Heart left ventricle (tissue), 16 donors: Measurements from ENCODE around the gene LSR. TPM values are rescaled to one million over a fixed set of nuclear protein-coding genes. Genes with fewer than 3 reads are reported as not detected.

Source experiments
- ATAC-seq, 4 donors: fragments of 200-7000 bp; cut with Tn5 transposase; one replicate each; pipeline ENCODE4 v1.9.1; 2020 to 2022; ENCODE audit warnings: moderate library complexity in 4 of 4, mild to moderate bottlenecking in 3 of 4, moderate number of reproducible peaks in 1 of 4
- DNase-seq, 5 donors: peaks; one replicate each; pipeline ENCODE4 v3.0.0-alpha.2; 2020
- H3K27ac ChIP-seq, 12 donors: fragments of 200-600 bp; sonication (generic) in 4 of 12; one replicate each; pipeline versions ENCODE4 v1.5.0 to v1.8.0; 2016 to 2022; ENCODE audit warnings: mild to moderate bottlenecking in 2 of 12
- H3K27me3 ChIP-seq, 9 donors: fragments of 200-600 bp; sonication (generic) in 2 of 9; one replicate each; pipeline versions ENCODE4 v1.5.1 to v1.8.0; 2016 to 2022; ENCODE audit warnings: mild to moderate bottlenecking in 3 of 9
- H3K36me3 ChIP-seq, 9 donors: fragments of 200-600 bp; sonication (generic) in 2 of 9; one replicate each; pipeline versions ENCODE4 v1.5.0 to v1.8.0; 2018 to 2022; ENCODE audit warnings: mild to moderate bottlenecking in 2 of 9
- H3K4me1 ChIP-seq, 12 donors: fragments of 200-600 bp; sonication (generic) in 4 of 12; one replicate each; pipeline versions ENCODE4 v1.5.0 to v1.8.0; 2016 to 2022; ENCODE audit warnings: mild to moderate bottlenecking in 3 of 12
- H3K4me3 ChIP-seq, 12 donors: fragments of 200-600 bp; sonication (generic) in 4 of 12; one replicate each; pipeline versions ENCODE4 v1.5.0 to v1.8.0; 2017 to 2022; ENCODE audit warnings: mild to moderate bottlenecking in 9 of 12, moderate library complexity in 4 of 12
- H3K9me3 ChIP-seq, 12 donors: fragments of 200-600 bp; sonication (generic) in 4 of 12; one replicate each; pipeline versions ENCODE4 v1.5.0 to v1.8.0; 2016 to 2022; ENCODE audit warnings: mild to moderate bottlenecking in 1 of 12
- POLR2A ChIP-seq, 2 donors: fragments of 450-650 bp; IDR thresholded peaks; one replicate each; pipeline ENCODE4 v1.6.1; 2017; ENCODE audit warnings: antibody characterized with exemption in 2 of 2, mild to moderate bottlenecking in 2 of 2, moderate library complexity in 2 of 2
- WGBS, 4 donors: extraction: QIAGEN DNeasy Blood & Tissue Kit in 2 of 4; methylation state at CpG; one replicate each; pipeline versions ENCODE4 v1.1.5 to v1.1.7; 2013 to 2018; 5-methylcytosine and 5-hydroxymethylcytosine counted together
- intact Hi-C, 10 donors: fragments of 100-400 bp; cut with DNase I; formaldehyde crosslinking; loops; one replicate each; pipeline versions ENCODE4 v1.11.1 to v1.14.2; 2022
- polyA plus RNA-seq, 2 donors: library from polyadenylated mRNA; stranded (reverse); fragments of 200-250 nt; gene quantifications; one replicate each; pipeline ENCODE4 v1.2.3, GENCODE V29; 2013
- total RNA-seq, 9 donors: library from RNA; depleted of rRNA in 2 of 9; stranded (reverse); fragments of >200 nt in 2 of 9; fragmentation: NEBNext Ultra II Directional in 3 of 9; extraction: Animal tissue kit (Norgen Biotek cat#: 25700) in 3 of 9; gene quantifications; one replicate each; pipeline versions ENCODE4 v1.1.0 to v1.2.4, GENCODE V29; 2016 to 2023
- TF ChIP-seq, protein P1 (sequence below), 12 donors: fragments of 200-600 bp; sonication (generic) in 4 of 12; IDR thresholded peaks; one replicate each; pipeline versions ENCODE4 v1.5.0 to v1.8.0; 2018 to 2022; ENCODE audit warnings: antibody characterized with exemption in 12 of 12, mild to moderate bottlenecking in 5 of 12
- donor health status: ischemic (EF 13 %, LVEDD 7.1; RV severe dilation, severe dysfunction).
- donor health status: healthy with polysubstance abuse.
- donor health status: DM: no; HTN: yes; CAD: no.
- donor health status: DM: no; HTN: no; CAD: no.
- donor health status: ischemic (EF 25% LVEDD 6.9; RV normal size, moderate dysfunction).
- donor health status: ischemic (EF 25% LVEDD 5.7; RV mildly dilated, moderate dysfunction).
- donor health status: healthy.
- donor health status: DM: yes; HTN: yes; CAD: no.
- donor health status: ischemic (EF 35%, LVEDD 5.7; RV mildly dilated, moderate dysfunction).
- donor health status: nonischemic (EF 11% LVEDD 7.7; RV severe dilation, severe dysfunction).
- donor health status: DM: yes; HTN: yes; CAD: no.
- donor health status: PGD.
- donor health status: ischemic (EF 29% LVEDD 5.4; RV normal size, mild dysfunction).
- donor health status: nonischemic (EF 23%, LVEDD 6.1; RV moderate dilation, normal function).

LSR gene
- total and polyA plus RNA-seq, 11 donors = 2.8 to 10.5 (median 5.3) TPM

DNA sequence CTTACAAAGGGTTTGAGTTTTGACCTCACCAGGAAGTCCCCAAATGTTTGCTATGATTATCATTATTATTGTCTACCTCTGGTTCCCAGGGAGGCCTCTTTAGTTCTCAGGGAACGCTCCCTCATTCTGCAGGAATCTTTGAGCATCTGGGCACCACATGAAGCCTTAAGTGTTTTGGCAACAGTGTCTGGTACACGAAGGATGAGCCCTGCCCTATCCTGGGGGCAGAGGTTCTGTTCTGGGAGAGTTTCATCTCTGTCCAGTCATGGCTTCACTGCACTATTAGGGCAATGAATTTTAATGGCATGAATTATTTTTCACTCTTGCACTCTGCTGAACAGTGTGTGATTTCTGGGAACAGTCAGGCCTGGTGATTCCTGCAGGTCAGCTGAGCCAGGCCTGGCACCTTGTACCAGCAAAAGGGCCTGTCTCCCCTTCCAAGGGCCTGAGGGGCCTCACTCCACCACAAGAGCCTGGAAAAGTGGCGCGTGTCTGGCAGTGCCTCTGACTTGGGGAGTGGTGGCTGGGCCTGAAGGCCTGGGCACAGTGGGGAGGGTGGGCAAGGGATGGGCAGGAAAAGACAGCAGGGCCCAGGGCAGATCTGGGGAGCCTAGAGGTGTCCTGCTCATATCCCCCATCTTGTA is 24.8 kb upstream of the LSR start:
- no peaks in the 10 kb centered on the region for H3K36me3 ChIP-seq
- DNase-seq (no peak), ATAC-seq (peak in 3 of 4 donors; percentile 28 to 60 (median 34))
- WGBS, 4 donors = 47 to 64% (median 57%) methylated on average over 2 to 4 of the region's 4 CpGs
- TF ChIP-seq, protein P1, sequence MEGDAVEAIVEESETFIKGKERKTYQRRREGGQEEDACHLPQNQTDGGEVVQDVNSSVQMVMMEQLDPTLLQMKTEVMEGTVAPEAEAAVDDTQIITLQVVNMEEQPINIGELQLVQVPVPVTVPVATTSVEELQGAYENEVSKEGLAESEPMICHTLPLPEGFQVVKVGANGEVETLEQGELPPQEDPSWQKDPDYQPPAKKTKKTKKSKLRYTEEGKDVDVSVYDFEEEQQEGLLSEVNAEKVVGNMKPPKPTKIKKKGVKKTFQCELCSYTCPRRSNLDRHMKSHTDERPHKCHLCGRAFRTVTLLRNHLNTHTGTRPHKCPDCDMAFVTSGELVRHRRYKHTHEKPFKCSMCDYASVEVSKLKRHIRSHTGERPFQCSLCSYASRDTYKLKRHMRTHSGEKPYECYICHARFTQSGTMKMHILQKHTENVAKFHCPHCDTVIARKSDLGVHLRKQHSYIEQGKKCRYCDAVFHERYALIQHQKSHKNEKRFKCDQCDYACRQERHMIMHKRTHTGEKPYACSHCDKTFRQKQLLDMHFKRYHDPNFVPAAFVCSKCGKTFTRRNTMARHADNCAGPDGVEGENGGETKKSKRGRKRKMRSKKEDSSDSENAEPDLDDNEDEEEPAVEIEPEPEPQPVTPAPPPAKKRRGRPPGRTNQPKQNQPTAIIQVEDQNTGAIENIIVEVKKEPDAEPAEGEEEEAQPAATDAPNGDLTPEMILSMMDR (IDR thresholded peaks at IDR 0.05) = no peak
- TF ChIP-seq POLR2A (IDR thresholded peaks at IDR 0.05) = no peak
- no peak overlapping the region for H3K27ac ChIP-seq
- H3K9me3 ChIP-seq = peaks cover 0 to 3% (median 0%) of the 10 kb centered on the region in 12 donors
- peaks cover 0 to 8% (median 0%) of the 10 kb centered on the region in 12 donors for H3K4me1 ChIP-seq
- H3K4me3 ChIP-seq = no peak overlapping the region
- H3K27me3 ChIP-seq = no peaks in the 10 kb centered on the region
- intact Hi-C loops = no loop called here

DNA sequence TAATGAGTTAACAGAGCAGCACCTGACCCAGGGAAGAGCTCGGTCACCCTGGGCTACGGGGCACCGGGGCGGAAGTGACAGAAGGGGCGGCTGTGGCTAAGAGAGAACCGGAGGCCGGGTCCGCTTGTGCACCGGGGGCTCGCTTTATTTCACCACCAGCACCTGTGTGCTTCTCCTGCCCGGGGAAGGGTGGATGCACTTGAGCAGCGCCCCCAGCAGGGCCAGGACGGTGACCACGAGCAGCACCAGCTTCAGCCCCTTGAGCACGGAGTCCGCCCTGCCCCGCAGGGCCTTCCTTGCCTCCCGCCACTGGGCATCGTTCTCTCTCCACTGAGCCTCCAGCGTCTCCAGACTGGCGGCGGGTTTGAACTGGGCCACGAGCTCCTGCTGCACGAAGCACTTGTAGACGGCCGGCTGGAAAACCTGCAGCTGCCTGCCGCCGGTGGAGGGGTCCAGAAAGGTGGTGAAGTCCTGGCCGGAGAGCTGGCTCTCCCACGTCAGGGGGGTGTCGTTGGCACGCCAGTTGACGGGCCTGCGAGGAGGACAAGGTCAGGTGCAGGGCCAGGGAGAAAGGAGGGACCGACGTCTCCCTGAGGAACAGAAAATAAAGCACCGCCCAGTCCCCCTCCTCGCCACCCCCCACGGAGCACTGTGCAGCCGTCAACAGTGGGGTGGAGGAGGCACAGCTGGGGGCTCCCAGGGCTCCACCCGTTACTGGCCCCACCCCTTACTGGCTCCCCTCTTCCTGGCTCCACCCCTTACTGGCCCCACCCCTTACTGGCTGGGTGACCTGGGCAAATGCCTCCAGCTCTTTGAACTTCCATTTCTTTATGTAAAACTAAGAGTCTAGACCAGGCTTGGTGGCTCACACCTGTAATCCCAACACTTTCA is 23.9 kb upstream of the LSR start:
- TF ChIP-seq POLR2A (IDR thresholded peaks at IDR 0.05) = no peak
- TF ChIP-seq, protein P1 (IDR thresholded peaks at IDR 0.05) = no peak
- DNase-seq (no peak), ATAC-seq (no peak)
- H3K4me1 ChIP-seq = peaks cover 0 to 8% (median 0%) of the 10 kb centered on the region in 12 donors
- H3K27me3 ChIP-seq = no peaks in the 10 kb centered on the region
- H3K27ac ChIP-seq = no peak overlapping the region
- intact Hi-C loops = no loop called here
- no peaks in the 10 kb centered on the region for H3K36me3 ChIP-seq
- peaks cover 0 to 3% (median 0%) of the 10 kb centered on the region in 12 donors for H3K9me3 ChIP-seq
- H3K4me3 ChIP-seq = no peak overlapping the region
- 59 to 75% (median 64%) methylated on average over 15 to 41 of the region's 41 CpGs for WGBS, 4 donors

DNA sequence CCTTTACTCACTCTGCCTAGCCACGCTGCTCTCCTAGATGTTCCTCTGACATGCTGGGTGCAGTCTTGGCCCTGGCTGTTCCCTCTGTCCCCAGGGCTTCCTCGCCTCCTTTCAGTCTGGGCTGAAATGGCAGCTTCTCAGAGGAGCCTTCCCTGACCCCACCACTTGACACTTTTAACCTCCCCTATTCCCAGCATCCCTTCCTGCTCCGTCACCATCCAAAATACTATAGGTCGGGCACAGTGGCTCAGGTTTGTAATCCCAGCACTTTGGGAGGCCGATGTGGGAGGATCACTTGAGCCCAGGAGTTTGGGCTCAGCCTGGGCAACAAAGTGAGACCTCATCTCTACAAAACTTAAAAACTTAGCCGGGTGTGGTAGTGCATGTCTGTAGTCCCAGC is 22.9 kb upstream of the LSR start:
- no peak for TF ChIP-seq POLR2A (IDR thresholded peaks at IDR 0.05)
- TF ChIP-seq, protein P1 (IDR thresholded peaks at IDR 0.05) = no peak
- peaks cover 0 to 6% (median 0%) of the 10 kb centered on the region in 12 donors for H3K4me1 ChIP-seq
- DNase-seq = no peak
- no peak for ATAC-seq
- peaks cover 0 to 3% (median 0%) of the 10 kb centered on the region in 12 donors for H3K9me3 ChIP-seq
- no peaks in the 10 kb centered on the region for H3K36me3 ChIP-seq
- H3K4me3 ChIP-seq = no peak overlapping the region
- no peaks in the 10 kb centered on the region for H3K27me3 ChIP-seq
- intact Hi-C loops = no loop called here
- WGBS, 4 donors = 81 to 91% (median 88%) methylated on average over 6 of the region's 6 CpGs
- H3K27ac ChIP-seq = no peak overlapping the region

DNA sequence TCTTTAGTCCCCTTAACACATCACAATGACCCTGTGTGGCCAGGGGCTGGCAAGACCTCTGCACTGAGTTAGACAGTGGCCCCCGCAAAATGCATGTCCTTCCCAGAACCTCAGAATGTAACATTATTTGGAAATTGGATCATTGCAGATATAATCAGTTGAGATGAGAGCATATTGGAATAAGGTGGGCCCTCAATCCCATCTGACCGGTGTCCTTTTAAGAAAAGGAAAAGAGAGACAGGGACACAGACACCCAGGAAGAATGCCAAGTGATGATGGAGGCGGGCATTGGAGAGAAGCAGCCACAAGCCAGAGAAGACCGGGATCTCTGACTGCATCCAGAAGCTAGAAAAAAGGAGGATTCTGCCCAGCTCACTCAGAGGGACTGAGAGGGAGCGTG is 22.1 kb upstream of the LSR start:
- 89 to 92% (median 91%) methylated on average over 5 of the region's 5 CpGs for WGBS, 4 donors
- no peak overlapping the region for H3K4me3 ChIP-seq
- ATAC-seq (no peak), DNase-seq (no peak)
- H3K9me3 ChIP-seq = peaks cover 0 to 3% (median 0%) of the 10 kb centered on the region in 12 donors
- H3K27me3 ChIP-seq = no peaks in the 10 kb centered on the region
- intact Hi-C loops = no loop called here
- no peaks in the 10 kb centered on the region for H3K36me3 ChIP-seq
- H3K27ac ChIP-seq = no peak overlapping the region
- peaks cover 0 to 6% (median 0%) of the 10 kb centered on the region in 12 donors for H3K4me1 ChIP-seq
- TF ChIP-seq, protein P1 (IDR thresholded peaks at IDR 0.05) = no peak
- TF ChIP-seq POLR2A (IDR thresholded peaks at IDR 0.05) = no peak
